Measurements from ENCODE around the gene VSTM2B.

Gene VSTM2B

GRCh38 chr19:29497686-29498436 lies 27.9 kb upstream of the VSTM2B start:
- DNase-seq, result no peak

- no peak for DNase-seq
Measured at GRCh38 chr19:29499261-29499920, 26.4 kb upstream of the VSTM2B start.

GRCh38 chr19:29499921-29500590 lies 25.7 kb upstream of the VSTM2B start:
- no peak for DNase-seq

GRCh38 chr19:29501816-29502580 lies 23.8 kb upstream of the VSTM2B start:
- DNase-seq, result no peak

- no peak for DNase-seq
Measured at GRCh38 chr19:29502581-29502850, 23.3 kb upstream of the VSTM2B start.

GRCh38 chr19:29503140-29503758 lies 22.5 kb upstream of the VSTM2B start:
- DNase-seq, result no peak

- DNase-seq, result no peak
Measured at GRCh38 chr19:29503785-29504184, 22.0 kb upstream of the VSTM2B start.

GRCh38 chr19:29504454-29504853 lies 21.3 kb upstream of the VSTM2B start:
- DNase-seq, result no peak

GRCh38 chr19:29505097-29505824 lies 20.5 kb upstream of the VSTM2B start:
- DNase-seq, result no peak

- no peak for DNase-seq
Measured at GRCh38 chr19:29506619-29506911, 19.2 kb upstream of the VSTM2B start.

- DNase-seq, result no peak
Measured at GRCh38 chr19:29507081-29507860, 18.5 kb upstream of the VSTM2B start.

GRCh38 chr19:29508181-29508580 lies 17.6 kb upstream of the VSTM2B start:
- peak; percentile 5 for DNase-seq

- no peak for DNase-seq
Measured at GRCh38 chr19:29509456-29509855, 16.3 kb upstream of the VSTM2B start.

- DNase-seq, result no peak
Measured at GRCh38 chr19:29510701-29511265, 15.0 kb upstream of the VSTM2B start.

- DNase-seq, result no peak
Measured at GRCh38 chr19:29511768-29512167, 14.0 kb upstream of the VSTM2B start.

- DNase-seq, result no peak
Measured at GRCh38 chr19:29512748-29513147, 13.0 kb upstream of the VSTM2B start.

- no peak for DNase-seq
Measured at GRCh38 chr19:29514525-29515232, 11.1 kb upstream of the VSTM2B start.

GRCh38 chr19:29515233-29515619 lies 10.6 kb upstream of the VSTM2B start:
- no peak for DNase-seq

- no peak for DNase-seq
Measured at GRCh38 chr19:29515706-29516357, 10.0 kb upstream of the VSTM2B start.

GRCh38 chr19:29516358-29516725 lies 9.5 kb upstream of the VSTM2B start:
- DNase-seq, result no peak

Data from MV-4-11 (cell line).